GM18499 (cell line): ENCODE measurements around the gene RNF220.

ENCODE experiments used
- ATAC-seq: cut with Tn5 transposase; IDR thresholded peaks from one replicate; pipeline ENCODE4 v1.9.1; 2021; ENCODE audit warnings: moderate number of reproducible peaks; ENCODE audit not compliant: insufficient read depth, unreplicated experiment

Gene RNF220

DNA sequence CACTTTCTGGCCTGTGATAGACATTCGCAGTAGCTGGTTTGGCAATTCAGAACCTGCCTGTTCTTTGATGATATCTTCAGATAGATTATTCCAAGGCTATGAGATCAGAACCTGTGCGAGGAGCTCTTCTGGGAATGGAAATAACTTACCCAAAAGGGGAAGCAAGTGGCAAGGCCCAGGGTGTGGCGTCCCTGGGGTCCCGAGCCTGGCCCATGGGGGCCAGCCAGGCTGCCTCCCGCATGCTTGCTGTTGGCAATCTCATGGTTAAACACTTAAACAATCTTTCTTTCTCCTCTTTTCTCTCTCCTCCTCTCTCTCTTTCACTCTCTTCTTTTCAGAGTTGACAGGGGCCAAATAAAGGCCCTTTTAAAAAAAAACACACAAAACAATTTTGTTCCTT lies 108.1 kb downstream of the RNF220 start:
- ATAC-seq: no peak

DNA sequence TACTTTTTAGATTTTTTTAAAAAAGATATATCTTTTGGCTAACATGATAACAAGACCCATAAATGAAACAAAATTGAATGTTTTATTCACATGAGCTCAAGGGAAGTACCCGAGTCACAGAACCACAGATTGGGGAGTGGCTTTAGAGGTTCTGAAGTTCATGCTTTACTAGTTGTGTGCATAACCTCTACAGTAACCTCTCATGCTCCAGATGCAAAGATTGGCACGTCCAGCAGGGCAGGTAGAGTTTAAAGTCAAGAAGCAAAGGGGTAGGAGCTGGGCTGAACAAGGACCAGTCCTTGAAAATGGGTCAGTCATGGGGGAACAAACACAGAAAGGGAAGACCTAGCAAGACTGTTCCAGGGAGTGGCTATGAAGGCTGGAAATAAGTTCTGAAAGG lies 109.6 kb downstream of the RNF220 start:
- ATAC-seq: no peak

DNA sequence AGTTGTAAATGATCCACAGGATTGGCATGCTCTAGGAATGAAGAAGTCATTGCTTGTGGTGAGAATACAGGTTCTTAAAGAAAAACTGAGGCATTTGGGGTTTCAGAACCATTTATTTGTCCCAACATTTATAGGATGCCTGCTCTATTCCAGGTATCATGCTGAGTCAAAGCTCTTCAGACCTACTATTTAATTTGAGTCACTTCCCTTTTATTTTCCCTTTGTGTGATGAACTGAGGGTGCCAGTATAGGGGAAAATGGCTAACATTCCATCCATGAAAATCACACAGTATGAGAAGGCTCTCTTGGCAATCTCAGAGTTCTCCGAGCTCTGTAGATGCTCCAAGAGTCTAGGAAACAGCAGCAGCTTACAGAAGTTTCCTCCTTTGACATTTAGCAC lies 110.4 kb downstream of the RNF220 start:
- no peak for ATAC-seq

DNA sequence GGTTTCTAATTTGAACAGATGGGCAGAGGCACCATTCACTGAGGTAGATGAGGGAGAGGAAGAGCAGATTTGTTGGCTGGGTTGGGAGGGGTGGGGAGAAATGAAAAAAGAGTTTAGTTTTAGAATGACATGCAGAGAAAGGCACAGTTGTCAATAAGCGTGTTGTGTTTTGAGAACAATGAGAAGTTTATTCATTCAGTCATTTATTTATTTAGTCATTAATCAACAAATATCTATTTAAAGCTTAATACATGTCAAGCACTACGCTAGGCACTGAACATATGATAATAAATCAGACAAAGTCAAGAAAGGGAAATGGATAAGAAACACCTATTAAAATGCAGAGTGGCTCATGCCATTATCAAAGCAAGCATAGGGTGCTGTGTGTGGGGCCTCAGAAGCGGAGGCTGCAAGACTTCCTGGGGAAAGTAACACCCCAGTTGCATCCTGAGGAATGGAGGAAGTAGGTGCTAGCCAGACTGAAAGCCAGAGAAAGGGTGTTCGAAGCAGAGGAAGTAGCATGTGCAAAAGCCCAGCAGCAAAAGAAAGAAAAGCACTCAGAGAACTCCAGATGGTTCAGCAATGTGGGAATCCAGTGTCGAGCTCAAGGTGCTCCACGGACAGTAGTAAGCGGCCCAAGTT lies 114.1 kb downstream of the RNF220 start:
- ATAC-seq: no peak

DNA sequence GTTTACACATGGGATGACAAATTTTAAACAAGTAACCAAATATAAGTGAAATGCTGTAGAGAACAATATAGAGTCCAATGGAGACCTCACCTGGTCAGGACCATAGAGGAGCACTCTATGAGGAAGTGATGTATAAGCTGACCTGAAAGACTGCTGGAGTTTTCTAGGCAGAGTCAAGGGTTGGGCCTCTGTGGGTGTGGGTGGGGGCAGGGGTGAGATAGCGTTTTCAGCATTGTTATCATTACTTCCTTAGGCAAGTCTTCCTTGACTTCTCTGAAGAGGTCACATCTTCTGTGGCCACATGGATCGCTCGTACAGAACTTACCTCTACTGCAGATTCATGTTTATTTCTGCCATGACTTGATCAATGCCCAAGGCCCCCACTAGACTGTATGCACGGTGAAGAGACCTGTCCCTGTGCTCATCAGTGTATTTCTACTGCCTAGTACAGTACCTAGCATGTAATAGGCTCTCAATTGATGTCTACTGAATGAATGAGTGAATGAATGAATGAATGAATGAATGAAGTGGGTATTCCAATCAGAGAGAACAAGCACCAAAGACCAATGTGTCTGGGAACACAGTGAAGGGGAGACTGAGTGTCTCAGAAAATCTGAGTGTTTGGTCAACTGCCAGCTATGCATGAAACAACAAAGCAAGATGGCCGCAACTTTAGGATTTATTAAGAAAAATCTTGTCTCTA lies 116.5 kb downstream of the RNF220 start:
- ATAC-seq: no peak

DNA sequence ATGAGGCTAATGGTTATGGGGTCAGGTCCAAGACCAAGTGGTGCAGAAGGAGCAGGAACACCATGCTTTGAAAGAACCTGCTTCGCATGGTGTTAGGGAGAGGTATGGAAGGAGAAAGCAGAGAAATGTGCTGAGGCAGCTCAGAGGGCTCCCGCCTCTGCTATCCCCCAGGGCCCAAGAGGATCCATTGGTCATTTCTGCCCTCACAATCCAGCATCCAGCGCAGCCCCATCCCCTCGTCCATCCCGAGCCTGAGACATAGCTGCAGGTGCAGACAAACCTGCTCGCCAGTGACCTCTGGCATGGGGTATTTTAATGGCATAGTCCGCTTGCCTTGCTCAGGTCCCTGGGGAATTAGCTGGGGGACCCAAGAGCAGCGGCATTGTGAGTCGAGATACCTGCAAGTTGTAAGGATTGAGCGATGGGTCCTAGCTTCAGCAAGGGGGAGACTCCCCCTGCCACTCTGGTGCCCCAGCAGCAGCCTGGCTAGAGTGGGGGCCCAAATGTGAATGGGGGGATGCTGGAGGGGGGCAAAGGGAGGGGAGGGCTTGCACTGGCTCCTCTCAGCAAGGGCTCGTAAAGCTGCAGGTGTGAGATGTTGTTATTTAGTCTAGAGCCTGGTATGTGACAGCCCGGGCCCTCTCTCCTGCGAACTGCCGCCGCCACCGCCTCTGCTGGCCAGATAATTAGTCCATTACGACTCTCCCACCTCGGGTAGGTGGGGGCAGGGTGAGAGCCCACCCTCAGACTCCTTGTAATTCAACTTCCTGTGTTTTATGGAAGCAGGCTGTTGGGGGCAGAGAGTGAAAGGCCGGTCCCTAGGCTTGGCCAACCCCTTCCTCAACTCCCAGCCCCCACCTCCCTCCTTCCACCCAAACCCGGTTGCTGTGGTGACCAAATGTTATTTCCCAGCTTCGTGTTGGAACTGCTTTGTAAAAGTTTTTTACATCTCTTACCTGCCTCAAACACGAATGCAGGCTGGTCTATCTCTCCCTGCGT lies 118.8 kb downstream of the RNF220 start:
- ATAC-seq: no peak

DNA sequence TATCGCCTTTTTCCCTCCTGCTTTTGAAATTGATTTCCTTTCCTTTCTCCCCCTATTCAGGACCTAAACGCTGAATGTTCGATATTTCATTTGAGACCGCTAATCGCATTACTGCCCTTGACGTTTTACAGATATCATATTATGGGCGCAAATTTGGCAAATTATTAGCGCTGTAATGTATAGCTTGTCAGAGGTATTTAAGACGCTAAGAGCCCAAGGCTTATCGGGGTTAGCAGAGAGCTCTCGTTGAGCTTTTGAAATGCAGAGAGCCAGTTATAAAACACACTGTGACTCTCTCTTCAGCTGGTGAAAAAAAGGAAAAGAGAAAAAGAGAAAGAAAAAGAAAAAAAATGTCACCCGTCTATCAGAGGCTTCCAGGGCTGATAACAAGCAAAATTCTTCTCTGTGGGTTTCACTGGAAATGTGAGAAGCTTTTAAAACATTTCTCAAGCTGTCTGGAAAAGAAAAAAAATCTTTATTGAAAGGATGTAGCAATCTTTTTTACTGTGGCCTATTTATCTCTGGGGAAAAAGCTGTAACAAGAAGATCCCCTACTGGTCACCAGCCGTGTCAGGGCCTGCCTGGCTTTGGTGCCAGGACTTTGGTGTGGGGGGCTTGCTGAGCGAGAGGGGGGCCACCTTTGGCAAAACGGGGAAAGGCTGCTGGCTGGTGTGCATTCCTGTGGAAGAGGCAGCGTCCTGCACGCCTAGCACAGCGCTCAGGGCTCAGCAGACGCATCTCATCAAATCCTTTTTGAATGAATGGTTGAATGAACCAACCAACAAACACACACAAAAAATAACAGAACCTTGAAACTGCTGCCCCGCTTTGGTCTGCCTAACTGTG lies 119.8 kb downstream of the RNF220 start:
- no peak for ATAC-seq

DNA sequence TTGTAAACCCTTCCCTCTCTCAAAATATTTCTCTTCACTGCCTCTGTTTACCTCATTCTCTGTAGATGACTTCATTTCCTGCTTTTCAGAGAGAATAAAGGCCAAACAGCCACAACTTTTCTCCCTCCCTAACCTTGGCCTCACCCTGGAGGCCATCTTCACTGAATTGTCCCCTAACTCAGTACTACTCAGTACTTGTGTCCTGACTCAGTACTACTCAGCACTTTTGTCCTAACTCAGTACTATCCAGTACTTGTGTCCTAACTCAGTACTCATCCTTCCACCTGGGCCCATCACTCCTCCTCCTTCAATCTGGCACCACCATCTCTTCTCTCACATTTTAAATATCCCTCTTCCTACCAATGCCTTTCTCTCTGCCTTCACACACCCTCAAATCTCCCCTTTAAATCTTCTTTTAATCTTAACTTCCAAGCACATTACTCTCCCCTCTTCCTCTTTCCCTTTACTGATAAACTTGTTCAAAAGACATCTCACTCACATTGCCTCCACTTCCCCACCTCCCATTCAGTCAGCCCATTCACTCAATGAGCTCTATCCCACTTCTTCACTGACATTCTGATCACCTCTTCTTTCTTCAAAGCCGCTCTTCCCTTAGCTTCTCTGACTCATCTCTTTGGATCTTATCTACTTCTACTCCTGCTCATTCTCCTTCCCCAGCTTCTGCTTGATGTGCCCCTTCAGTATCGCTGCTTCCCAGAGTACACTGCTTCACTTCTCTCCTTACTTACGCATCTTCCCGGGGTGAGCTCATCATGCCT lies 121.4 kb downstream of the RNF220 start:
- ATAC-seq: no peak

DNA sequence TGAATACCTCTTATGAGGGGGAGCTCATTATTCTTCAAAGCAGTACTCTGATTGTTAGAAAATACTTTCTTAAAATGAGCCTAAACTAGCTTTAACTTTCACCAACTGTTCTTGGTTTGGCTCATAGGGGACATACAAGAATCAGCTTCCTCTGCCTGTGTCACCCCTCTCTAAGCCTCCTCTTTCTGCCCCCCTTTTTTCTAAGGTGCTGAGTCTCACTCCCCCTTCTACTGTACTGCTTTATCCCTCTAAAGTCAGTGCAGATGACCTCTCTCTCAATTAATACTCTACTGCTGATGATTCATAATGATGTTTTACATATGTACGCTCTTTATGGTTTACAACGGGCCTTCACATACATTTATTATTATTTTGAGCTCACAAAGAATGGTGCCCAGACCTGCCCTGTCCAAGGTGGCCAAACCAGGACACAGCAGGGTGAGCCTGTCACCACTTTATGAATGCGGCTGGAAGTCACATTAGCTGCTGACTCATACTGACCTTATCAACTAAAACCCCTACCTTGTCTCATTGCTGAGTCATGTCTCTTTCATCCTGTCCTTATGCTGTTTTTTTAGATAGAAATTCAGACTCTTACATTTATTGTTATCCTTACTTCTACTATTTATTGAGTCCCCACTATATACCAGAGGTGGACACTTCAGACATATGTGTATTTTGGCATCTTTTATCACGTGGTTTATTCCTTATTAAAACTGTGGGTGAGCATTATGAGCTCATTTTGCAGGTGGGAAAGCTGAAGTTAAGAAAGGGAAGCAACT lies 126.9 kb downstream of the RNF220 start:
- peak; percentile 77 for ATAC-seq

DNA sequence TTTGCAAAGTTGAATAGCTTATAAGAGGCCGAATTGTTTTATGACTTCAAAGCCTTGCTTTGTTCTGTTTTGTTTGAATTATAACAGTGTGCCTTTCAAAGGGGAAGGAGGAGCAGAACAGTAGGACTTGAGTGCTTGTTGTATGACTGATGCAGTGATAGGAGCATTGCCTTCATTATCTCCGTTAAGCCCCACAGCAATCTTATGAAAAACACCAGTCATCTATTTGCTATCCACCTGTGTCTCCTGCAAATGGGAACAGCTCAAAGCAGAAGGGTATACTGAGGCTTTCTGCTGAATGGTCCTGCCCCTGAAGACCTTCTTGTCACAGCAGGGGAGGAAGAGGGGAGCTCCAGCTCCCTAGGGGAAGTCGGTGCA lies 127.5 kb downstream of the RNF220 start:
- no peak for ATAC-seq

DNA sequence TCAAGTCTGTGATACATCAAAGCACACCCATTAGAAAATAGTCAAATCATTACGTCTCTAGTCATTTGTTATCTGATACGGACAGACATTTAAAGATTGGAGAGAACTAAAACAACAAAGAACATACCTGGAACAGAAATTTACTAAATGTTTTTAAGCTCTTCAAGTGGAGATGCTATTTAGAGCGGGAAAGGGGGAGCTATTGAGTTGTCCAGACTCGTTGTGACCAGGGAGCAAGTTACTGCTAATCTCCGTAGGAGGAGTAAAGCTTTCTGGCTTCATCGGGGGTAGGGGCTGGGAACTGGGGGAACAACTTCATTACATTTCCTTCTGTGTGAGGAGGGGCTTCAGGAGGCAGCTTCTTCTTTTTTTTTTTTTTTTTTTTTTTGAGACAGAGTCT lies 129.7 kb downstream of the RNF220 start:
- ATAC-seq: no peak

DNA sequence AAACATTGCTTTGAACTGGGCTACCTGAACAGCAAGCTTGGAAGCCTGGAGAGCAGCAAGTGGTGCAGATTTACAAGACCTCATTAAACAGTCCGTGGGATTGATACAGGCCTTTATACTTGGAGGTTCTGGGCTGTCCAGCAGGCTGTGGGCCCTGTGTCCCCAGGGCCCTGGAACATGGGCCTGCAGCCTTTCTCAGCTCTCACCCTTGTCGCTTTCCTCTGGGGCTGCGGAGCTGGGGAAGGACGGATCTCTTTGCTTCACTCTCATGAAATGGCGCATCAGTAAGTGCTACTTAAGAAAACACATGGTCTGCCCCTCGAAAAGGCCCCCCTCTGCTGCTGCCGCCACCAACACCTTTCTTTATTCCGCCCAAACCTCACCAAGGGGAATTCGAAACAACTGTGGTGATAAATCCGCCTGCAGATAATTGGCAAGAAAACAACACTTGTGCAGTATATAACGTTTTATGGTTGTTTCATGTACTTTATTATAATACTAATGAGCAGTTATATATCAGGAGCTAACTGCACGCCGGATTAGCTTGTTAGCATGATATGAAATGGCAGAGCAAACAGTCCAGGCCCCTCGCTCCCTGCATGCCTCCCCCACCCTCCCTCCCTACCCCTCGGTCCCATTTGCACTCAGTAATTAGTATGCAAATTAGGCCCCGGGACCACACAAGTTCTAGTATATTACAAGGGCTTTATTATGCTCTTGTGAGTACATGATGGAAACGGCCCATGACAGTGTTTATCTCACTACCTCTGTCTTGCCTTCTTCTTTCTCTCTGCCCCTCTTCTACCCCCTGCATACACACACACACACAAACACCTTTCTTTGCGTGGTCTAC lies 131.5 kb downstream of the RNF220 start:
- ATAC-seq: no peak

DNA sequence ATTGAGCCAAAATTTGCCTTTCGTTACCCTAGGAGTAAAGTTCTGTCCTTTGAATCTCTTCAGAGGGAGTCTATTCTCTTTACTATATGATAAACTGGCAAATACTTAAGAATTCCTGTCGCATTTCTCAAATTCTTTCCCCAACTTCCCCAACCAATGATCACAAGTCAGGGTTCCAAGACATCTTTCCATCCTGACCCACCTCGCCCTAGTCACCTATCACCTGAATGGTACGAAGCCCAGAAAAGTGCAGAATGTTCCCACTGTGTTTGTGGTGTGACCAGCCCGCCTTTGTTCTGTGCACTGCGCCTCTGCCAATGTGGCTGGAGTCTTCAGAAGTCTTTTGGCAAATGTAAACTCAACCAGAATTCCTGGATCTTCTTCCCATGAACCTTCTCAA lies 132.5 kb downstream of the RNF220 start:
- ATAC-seq: no peak

DNA sequence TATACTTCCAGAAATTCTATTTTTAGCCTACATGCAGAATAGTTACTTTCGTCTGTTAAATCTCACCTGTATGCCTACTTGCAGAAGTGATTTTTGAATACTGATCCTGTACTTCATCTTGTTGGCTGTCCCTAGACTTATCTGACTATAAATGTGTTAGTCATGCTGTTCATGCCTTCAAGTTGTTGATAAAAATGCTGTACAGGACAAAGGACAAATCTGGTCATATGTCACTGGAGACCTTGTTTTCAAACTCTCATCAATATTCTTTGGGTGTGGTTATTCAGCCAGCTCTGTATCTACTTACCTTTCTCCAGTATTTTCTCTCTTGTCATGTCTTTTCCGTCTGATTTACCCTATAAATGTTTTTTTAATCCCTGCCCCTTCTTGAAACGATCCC lies 132.9 kb downstream of the RNF220 start:
- no peak for ATAC-seq

DNA sequence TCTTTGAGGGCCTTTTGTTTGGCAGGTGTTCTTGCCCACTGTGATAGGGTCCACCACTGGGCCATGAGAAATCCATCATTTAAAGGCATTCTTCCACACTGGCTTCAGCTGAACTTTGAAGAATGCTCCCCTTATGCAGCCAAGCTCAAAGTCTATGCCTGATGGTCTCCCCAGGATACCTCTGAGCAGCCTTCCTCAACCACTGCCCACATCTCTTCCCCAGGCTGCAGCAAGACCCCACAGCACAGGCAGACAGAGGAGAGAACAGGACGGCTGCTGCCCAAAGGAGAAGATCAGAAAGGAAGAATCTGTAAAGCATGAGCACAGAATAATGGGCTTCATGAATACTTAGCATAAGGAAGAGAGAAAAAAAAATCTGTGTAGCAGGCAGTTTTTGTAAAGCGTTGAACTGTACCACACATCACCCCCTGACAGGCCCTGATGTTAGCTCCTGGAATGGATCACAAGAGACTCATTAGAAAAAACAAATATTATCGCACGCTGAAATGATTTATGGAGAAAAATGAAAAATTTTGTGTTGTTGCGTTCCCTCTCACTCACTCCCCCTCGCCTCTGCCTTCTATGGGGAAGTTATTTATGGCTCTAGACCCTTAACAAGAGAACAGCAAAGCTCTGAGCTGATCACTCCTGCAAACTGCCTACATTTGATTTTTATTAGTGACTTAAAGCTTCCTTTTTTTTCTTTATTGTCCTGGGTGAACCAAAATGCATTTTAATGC lies 135.1 kb downstream of the RNF220 start:
- no peak for ATAC-seq

DNA sequence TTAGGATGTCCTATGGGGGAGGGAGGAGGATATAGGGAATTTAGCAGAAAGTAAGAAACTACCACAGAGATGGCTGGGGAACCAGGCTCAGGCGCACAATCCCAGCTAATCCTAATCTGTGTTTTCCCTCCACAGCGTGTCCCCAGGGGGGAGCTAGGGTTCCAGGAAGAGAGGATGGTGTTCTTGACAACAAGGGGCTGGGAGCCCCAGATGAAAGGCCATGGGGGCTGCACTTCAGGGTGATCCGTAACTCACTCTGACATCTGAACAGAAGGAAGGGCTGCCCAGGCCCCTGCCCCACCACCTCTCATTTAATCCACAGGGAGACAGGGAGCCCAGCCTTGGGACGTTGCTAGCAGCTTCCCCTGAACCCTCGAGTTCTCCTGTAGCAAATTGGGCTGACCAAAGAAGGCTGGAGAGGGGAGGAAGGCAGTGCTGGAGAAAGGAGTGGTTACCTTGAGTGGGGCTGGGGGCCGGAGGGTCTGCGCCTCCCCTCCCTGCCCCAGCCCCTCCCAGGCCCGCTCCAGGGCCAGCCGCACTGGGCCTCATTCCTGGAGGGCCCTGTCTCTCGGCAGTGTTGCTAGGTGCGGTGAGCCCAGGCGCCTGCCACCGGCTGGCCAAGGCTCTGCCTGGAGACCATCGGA lies 137.5 kb downstream of the RNF220 start:
- ATAC-seq: no peak
